WTC11 (cell line): Measurements from ENCODE around the gene GIPC3. TPM values are rescaled to one million over a fixed set of nuclear protein-coding genes. Genes with fewer than 3 reads are reported as not detected.
A peak's percentile ranks its signal among the peaks of the same experiment; 100 is the strongest.

Experiments
- ATAC-seq: fragments of 200-7000 bp; cut with Tn5 transposase; 2 replicates; pipeline ENCODE4 v1.10.0; 2021; ENCODE audit warnings: mild to moderate bottlenecking, moderate library complexity
- Bru-seq: library from RNA; stranded (reverse); fragments of 400-500 nt; gene quantifications from one replicate; lab custom pipeline; 2021; lab: Mats Ljungman, UMichigan
- CTCF ChIA-PET: fragments of 300-600 bp; sonication (Branson Sonifier 250); formaldehyde crosslinking; loops from one replicate; lab custom pipeline; 2021; ENCODE audit warnings: antibody characterized with exemption; lab: Charles Lee
- POLR2A ChIA-PET: fragments of 350-600 bp; sonication (Branson Sonifier 250); formaldehyde crosslinking; loops from one replicate; lab custom pipeline; 2021; ENCODE audit warnings: antibody characterized with exemption; lab: Charles Lee
- DNase-seq: peaks from one replicate; pipeline ENCODE4 v3.0.0; 2021; ENCODE audit warnings: low spot score
- H3K27ac Mint-ChIP-seq: 2 replicates; pipeline ENCODE4 v1.8.0; 2021; ENCODE audit warnings: mixed read lengths
- H3K27me3 Mint-ChIP-seq: 2 replicates; pipeline ENCODE4 v1.8.0; 2021; ENCODE audit warnings: low read depth, mild to moderate bottlenecking, moderate library complexity, mixed read lengths
- H3K36me3 Mint-ChIP-seq: 2 replicates; pipeline ENCODE4 v1.8.0; 2021; ENCODE audit warnings: mixed read lengths
- H3K4me1 Mint-ChIP-seq: 2 replicates; pipeline ENCODE4 v1.8.0; 2022; ENCODE audit warnings: mixed read lengths
- H3K4me3 Mint-ChIP-seq: 2 replicates; pipeline ENCODE4 v1.8.0; 2021; ENCODE audit warnings: mild to moderate bottlenecking, moderate library complexity, mixed read lengths
- H3K9me3 Mint-ChIP-seq: 2 replicates; pipeline ENCODE4 v1.8.0; 2021; ENCODE audit warnings: mixed read lengths
- ETV6 ChIP-seq: sonication (generic); formaldehyde crosslinking; IDR thresholded peaks from 2 replicates; pipeline ENCODE4 v1.8.1; 2022; ENCODE audit warnings: mild to moderate bottlenecking, missing genetic modification reagents
- FOXJ3 ChIP-seq: sonication (generic); formaldehyde crosslinking; IDR thresholded peaks from 2 replicates; pipeline ENCODE4 v1.9.0; 2021; ENCODE audit warnings: missing genetic modification reagents, mild to moderate bottlenecking, borderline replicate concordance
- IRF2 ChIP-seq: sonication (generic); formaldehyde crosslinking; IDR thresholded peaks from 2 replicates; pipeline ENCODE4 v1.8.0; 2022; ENCODE audit warnings: low read depth, missing genetic modification reagents, borderline replicate concordance
- JUN ChIP-seq: sonication (generic); formaldehyde crosslinking; IDR thresholded peaks from 2 replicates; pipeline ENCODE4 v1.8.0; 2023; ENCODE audit warnings: mild to moderate bottlenecking, missing genetic modification reagents
- NFATC4 ChIP-seq: fragments of 250-450 bp; sonication (Bioruptor Pico); IDR thresholded peaks from 2 replicates; pipeline ENCODE4 v1.9.0; 2021; ENCODE audit warnings: mild to moderate bottlenecking
- SMAD3 ChIP-seq: sonication (generic); formaldehyde crosslinking; IDR thresholded peaks from 2 replicates; pipeline ENCODE4 v1.8.0; 2022; ENCODE audit warnings: missing genetic modification reagents, mild to moderate bottlenecking, borderline replicate concordance
- ZNF138 ChIP-seq: sonication (generic); formaldehyde crosslinking; conservative IDR thresholded peaks from 2 replicates; pipeline ENCODE4 v1.8.1; 2022; ENCODE audit warnings: mild to moderate bottlenecking, moderate library complexity, missing genetic modification reagents
- ZNF423 ChIP-seq: fragments of 250-450 bp; sonication (Bioruptor Pico); IDR thresholded peaks from 2 replicates; pipeline ENCODE4 v2.1.2; 2022; ENCODE audit warnings: mild to moderate bottlenecking, moderate library complexity
- ZNF671 ChIP-seq: fragments of 250-450 bp; sonication (Bioruptor Pico); IDR thresholded peaks from 2 replicates; pipeline ENCODE4 v1.8.0; 2021; ENCODE audit warnings: mild to moderate bottlenecking
- long read RNA-seq, 3 experiments: library from RNA in 1 of 3; library from capped mRNA in 1 of 3; library from polyadenylated mRNA in 1 of 3; unstranded in 2 of 3; stranded (forward) in 1 of 3; transcript quantifications; one replicate each; pipeline ENCODE4 v2.0.0, GENCODE V29; 2021
- total RNA-seq: library from RNA; stranded (reverse); gene quantifications from 3 replicates; pipeline ENCODE4 v1.2.3, GENCODE V29; 2021
- TF ChIP-seq, protein P1 (sequence below): sonication (generic); formaldehyde crosslinking; conservative IDR thresholded peaks from 2 replicates; pipeline ENCODE4 v1.8.1; 2023; ENCODE audit warnings: mild to moderate bottlenecking, low read depth, missing genetic modification reagents, moderate library complexity
- TF ChIP-seq, protein P2 (sequence below): sonication (generic); formaldehyde crosslinking; IDR thresholded peaks from 2 replicates; pipeline ENCODE4 v1.8.1; 2022; ENCODE audit warnings: missing genetic modification reagents, borderline replicate concordance
- TF ChIP-seq, protein P3 (sequence below): sonication (generic); formaldehyde crosslinking; IDR thresholded peaks from 2 replicates; pipeline ENCODE4 v1.8.1; 2023; ENCODE audit warnings: mild to moderate bottlenecking, missing genetic modification reagents, moderate library complexity
- TF ChIP-seq, protein P4 (sequence below): sonication (generic); formaldehyde crosslinking; IDR thresholded peaks from 2 replicates; pipeline ENCODE4 v1.8.1; 2022; ENCODE audit warnings: mild to moderate bottlenecking, missing genetic modification reagents, moderate library complexity, borderline replicate concordance
- TF ChIP-seq, protein P5 (sequence below): sonication (generic); formaldehyde crosslinking; IDR thresholded peaks from 2 replicates; pipeline ENCODE4 v1.8.1; 2022; ENCODE audit warnings: low read depth, mild to moderate bottlenecking, moderate library complexity, missing genetic modification reagents, borderline replicate concordance

GIPC3 gene, protein sequence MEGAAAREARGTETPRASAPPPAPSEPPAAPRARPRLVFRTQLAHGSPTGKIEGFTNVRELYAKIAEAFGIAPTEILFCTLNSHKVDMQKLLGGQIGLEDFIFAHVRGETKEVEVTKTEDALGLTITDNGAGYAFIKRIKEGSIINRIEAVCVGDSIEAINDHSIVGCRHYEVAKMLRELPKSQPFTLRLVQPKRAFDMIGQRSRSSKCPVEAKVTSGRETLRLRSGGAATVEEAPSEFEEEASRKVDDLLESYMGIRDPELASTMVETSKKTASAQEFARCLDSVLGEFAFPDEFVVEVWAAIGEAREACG
- 1.0 to 2.3 TPM (median 1.6 TPM) in 3 replicates for total RNA-seq
- percentile 20 among the genes with signal in this experiment for Bru-seq, nascent RNA
- long read RNA-seq, experiment 1, full-length matches to known transcripts = 6 of 8 reads
- long read RNA-seq, experiment 1, partial matches to known transcripts = 0 of 8 reads
- long read RNA-seq, experiment 1, other reads (novel, unspliced or antisense) = 2 of 8 reads
- long read RNA-seq, experiment 2, full-length matches to known transcripts = 1 of 4 reads
- long read RNA-seq, experiment 2, partial matches to known transcripts = 2 of 4 reads
- long read RNA-seq, experiment 2, other reads (novel, unspliced or antisense) = 1 of 4 reads
- long read RNA-seq, experiment 3 = 0 reads

DNA sequence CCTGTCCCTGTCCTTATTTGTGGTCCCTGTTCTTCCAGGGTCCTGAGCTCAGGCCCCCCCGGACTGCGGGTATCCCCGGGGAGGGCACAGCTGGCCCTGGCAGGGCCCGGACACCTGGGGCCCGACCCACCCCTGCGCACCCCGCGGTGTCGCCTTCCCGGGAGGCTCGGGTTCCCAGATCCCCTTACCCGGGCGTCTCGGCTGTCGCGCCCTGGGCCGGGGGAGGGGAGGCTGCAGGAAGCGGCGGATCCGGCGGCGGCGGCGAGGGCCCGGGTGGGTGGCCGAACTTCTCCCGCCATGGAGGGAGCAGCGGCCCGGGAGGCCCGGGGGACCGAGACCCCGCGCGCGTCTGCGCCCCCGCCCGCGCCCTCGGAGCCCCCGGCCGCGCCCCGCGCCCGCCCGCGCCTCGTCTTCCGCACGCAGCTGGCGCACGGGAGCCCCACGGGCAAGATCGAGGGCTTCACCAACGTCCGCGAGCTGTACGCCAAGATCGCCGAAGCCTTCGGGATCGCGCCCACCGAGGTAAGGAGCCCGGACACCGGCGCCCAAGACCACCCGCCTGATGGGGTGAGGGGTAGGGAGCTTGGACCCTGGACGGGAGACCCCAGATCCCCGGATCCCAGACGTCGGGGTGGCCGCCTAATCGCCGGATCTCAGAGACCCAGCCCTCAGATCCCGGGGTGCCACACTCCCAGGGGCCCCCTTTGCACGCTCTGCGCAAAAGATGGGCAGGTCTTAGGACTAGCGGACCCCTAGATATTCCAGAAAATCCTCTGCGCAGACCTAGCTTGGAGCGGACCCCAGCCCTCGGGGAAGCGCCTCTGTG lies at the start of gene GIPC3:
TSS of gene GIPC3 (plus strand) at position 178 of the 826 bp plus-strand sequence. CDS start at position 298, 120 bp downstream.
- no peak within 1 kb of the TSS for H3K27ac Mint-ChIP-seq
- no peaks in the 10 kb centered on the region for H3K4me1 Mint-ChIP-seq
- DNase-seq = peak; percentile 44
- ChIA-PET CTCF (interaction anchor here (0.5 to 3.8 kb wide), 17 partner anchors 8 to 402 kb away, joined by 3 to 44 read pairs (median 4); partner anchors contain the start of gene HMG20B), POLR2A (interaction anchor here (1.0 kb wide), 1 partner anchor 9 kb away, joined by 3 read pairs; no protein-coding TSS in a partner anchor)
- peak within 1 kb of the TSS; percentile 49 for H3K4me3 Mint-ChIP-seq
- 0 out of 2 replicates have a peak, but pooled peaks cover 2% of the 10 kb centered on the region for H3K36me3 Mint-ChIP-seq
- peaks cover 4% of the 10 kb centered on the region for H3K9me3 Mint-ChIP-seq
- H3K27me3 Mint-ChIP-seq = peaks cover 55% of the 10 kb centered on the region
- peak; percentile 31 for ATAC-seq
- TF ChIP-seq ZNF423 (CRISPR knock-in tag) = peak; percentile 70; the same call in 1 of the 2 replicates
- TF ChIP-seq FOXJ3 = no peak
- TF ChIP-seq NFATC4 (CRISPR knock-in tag) = no peak

DNA sequence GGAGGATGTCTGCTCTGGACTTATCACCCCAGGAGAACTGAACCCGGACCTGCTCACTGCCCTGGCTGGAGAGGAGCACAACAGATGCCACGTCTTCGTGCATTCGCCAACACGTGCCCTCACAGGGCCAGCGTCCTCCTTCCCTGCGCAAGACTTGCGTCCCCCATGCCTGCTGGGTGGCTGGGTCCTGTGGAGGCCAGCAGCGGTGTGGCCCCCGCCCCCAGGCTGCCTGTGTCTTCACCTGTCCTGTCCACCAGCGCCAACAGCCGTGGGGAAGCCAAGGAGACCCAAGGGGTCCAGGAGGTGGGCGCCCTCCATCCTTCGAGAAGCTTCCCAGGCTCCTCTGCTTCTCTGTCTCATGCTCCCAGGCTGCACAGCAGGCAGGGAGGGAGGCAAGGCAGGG lies 49.7 kb upstream of the GIPC3 start:
- POLR2A ChIA-PET = no interaction called here
- CTCF ChIA-PET = interaction anchor here (3.9 kb wide), 1 partner anchor 10 kb away, joined by 12 read pairs; no protein-coding TSS in a partner anchor
- H3K36me3 Mint-ChIP-seq = peaks cover 36% of the 10 kb centered on the region
- peaks cover 4% of the 10 kb centered on the region for H3K9me3 Mint-ChIP-seq
- no peak for DNase-seq
- H3K4me3 Mint-ChIP-seq = no peak overlapping the region
- TF ChIP-seq ETV6 = no peak
- TF ChIP-seq, protein P1, sequence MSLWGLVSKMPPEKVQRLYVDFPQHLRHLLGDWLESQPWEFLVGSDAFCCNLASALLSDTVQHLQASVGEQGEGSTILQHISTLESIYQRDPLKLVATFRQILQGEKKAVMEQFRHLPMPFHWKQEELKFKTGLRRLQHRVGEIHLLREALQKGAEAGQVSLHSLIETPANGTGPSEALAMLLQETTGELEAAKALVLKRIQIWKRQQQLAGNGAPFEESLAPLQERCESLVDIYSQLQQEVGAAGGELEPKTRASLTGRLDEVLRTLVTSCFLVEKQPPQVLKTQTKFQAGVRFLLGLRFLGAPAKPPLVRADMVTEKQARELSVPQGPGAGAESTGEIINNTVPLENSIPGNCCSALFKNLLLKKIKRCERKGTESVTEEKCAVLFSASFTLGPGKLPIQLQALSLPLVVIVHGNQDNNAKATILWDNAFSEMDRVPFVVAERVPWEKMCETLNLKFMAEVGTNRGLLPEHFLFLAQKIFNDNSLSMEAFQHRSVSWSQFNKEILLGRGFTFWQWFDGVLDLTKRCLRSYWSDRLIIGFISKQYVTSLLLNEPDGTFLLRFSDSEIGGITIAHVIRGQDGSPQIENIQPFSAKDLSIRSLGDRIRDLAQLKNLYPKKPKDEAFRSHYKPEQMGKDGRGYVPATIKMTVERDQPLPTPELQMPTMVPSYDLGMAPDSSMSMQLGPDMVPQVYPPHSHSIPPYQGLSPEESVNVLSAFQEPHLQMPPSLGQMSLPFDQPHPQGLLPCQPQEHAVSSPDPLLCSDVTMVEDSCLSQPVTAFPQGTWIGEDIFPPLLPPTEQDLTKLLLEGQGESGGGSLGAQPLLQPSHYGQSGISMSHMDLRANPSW = no peak
- TF ChIP-seq, all 79 proteins: peak for 0
- H3K4me1 Mint-ChIP-seq = peaks cover 9% of the 10 kb centered on the region
- no peaks in the 10 kb centered on the region for H3K27me3 Mint-ChIP-seq
- ATAC-seq = no peak
- no peak overlapping the region for H3K27ac Mint-ChIP-seq

DNA sequence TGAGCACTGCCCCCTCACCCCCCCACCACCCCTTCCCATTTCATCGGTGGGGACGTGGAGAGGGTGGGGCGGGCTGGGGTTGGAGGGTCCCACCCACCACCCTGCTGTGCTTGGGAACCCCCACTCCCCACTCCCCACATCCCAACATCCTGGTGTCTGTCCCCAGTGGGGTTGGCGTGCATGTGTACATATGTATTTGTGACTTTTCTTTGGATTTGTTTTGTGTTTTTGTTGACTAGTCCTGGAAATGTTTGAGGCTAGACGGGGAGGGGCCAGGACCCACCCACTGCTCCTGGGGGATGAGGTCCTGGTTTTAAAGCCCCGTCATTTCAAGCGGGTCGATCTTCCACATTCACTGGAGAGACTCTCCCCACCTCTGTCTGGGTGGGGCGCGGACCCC lies 49.3 kb upstream of the GIPC3 start:
- H3K4me3 Mint-ChIP-seq = no peak overlapping the region
- POLR2A ChIA-PET = no interaction called here
- H3K27ac Mint-ChIP-seq = no peak overlapping the region
- H3K27me3 Mint-ChIP-seq = no peaks in the 10 kb centered on the region
- H3K9me3 Mint-ChIP-seq = peaks cover 4% of the 10 kb centered on the region
- DNase-seq = no peak
- TF ChIP-seq IRF2 (CRISPR knock-in tag) = no peak
- TF ChIP-seq, protein P2, sequence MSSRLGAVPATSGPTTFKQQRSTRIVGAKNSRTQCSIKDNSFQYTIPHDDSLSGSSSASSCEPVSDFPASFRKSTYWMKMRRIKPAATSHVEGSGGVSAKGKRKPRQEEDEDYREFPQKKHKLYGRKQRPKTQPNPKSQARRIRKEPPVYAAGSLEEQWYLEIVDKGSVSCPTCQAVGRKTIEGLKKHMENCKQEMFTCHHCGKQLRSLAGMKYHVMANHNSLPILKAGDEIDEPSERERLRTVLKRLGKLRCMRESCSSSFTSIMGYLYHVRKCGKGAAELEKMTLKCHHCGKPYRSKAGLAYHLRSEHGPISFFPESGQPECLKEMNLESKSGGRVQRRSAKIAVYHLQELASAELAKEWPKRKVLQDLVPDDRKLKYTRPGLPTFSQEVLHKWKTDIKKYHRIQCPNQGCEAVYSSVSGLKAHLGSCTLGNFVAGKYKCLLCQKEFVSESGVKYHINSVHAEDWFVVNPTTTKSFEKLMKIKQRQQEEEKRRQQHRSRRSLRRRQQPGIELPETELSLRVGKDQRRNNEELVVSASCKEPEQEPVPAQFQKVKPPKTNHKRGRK (CRISPR knock-in tag) = no peak
- TF ChIP-seq, protein P3, sequence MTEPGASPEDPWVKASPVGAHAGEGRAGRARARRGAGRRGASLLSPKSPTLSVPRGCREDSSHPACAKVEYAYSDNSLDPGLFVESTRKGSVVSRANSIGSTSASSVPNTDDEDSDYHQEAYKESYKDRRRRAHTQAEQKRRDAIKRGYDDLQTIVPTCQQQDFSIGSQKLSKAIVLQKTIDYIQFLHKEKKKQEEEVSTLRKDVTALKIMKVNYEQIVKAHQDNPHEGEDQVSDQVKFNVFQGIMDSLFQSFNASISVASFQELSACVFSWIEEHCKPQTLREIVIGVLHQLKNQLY (CRISPR knock-in tag) = no peak
- TF ChIP-seq, protein P4, sequence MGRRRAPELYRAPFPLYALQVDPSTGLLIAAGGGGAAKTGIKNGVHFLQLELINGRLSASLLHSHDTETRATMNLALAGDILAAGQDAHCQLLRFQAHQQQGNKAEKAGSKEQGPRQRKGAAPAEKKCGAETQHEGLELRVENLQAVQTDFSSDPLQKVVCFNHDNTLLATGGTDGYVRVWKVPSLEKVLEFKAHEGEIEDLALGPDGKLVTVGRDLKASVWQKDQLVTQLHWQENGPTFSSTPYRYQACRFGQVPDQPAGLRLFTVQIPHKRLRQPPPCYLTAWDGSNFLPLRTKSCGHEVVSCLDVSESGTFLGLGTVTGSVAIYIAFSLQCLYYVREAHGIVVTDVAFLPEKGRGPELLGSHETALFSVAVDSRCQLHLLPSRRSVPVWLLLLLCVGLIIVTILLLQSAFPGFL (CRISPR knock-in tag) = no peak
- TF ChIP-seq ZNF138 (CRISPR knock-in tag) = no peak
- no peak for TF ChIP-seq ZNF671
- TF ChIP-seq SMAD3 (CRISPR knock-in tag) = no peak
- TF ChIP-seq, protein P1 = no peak
- TF ChIP-seq, protein P5, sequence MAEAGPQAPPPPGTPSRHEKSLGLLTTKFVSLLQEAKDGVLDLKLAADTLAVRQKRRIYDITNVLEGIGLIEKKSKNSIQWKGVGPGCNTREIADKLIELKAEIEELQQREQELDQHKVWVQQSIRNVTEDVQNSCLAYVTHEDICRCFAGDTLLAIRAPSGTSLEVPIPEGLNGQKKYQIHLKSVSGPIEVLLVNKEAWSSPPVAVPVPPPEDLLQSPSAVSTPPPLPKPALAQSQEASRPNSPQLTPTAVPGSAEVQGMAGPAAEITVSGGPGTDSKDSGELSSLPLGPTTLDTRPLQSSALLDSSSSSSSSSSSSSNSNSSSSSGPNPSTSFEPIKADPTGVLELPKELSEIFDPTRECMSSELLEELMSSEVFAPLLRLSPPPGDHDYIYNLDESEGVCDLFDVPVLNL = no peak
- no peak for TF ChIP-seq ETV6
- no peak for TF ChIP-seq JUN (CRISPR knock-in tag)
- TF ChIP-seq, all 79 proteins: peak for 0
- ATAC-seq = no peak
- H3K36me3 Mint-ChIP-seq = peaks cover 35% of the 10 kb centered on the region
- peaks cover 9% of the 10 kb centered on the region for H3K4me1 Mint-ChIP-seq
- CTCF ChIA-PET = interaction anchor here (3.9 kb wide), 1 partner anchor 9 kb away, joined by 12 read pairs; no protein-coding TSS in a partner anchor
